ENCODE data around the gene EXOC6B.

Gene EXOC6B

DNA sequence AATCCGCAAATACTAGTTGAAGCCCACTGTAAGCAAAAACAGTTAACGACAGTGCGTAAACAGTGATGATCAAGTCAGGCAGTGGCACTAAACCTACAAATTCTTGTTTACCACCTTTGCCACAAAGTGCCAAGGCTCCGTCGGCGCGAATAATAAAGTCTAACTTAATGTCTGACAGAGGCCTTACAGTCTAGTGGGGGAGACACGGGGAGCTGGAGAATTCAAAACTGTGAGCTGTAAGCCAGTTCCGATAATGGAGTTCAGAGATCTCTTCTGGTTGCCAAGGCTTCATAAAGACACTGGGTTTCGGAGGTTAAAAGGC lies 284 bp upstream of the EXOC6B start:
- Histone ChIP-seq H3K27ac (replicated peaks; ENCODE audit: low read length) (no peak overlapping the region), H3K18ac (ENCODE audit: low read length) (no peak overlapping the region), H3K23ac (ENCODE audit: low read depth, low read length, poor library complexity) (no peak overlapping the region), H3K4ac (ENCODE audit: low read length) (no peak overlapping the region), H3K36me3 (replicated peaks in 1 of 2; ENCODE audit: control insufficient read depth in 2 of 2, insufficient read depth in 2 of 2, low read length in 2 of 2) (peaks cover 0 to 3% of the 10 kb centered on the region in 2 donors), H2BK15ac (ENCODE audit: low read length) (no peak overlapping the region), H3K4me1 (ENCODE audit: control insufficient read depth in 2 of 2, insufficient read depth in 1 of 2, low read depth in 1 of 2, low read length in 2 of 2) (peaks cover 0 to 3% of the 10 kb centered on the region in 2 donors), H3K27me3 (ENCODE audit: control insufficient read depth in 3 of 3, insufficient read depth in 3 of 3, low read depth in 1 of 3, low read length in 3 of 3) (peaks cover 0 to 5% (median 0%) of the 10 kb centered on the region in 3 experiments), H3K79me1 (ENCODE audit: low read depth, low read length) (peaks cover 8% of the 10 kb centered on the region), H3K4me3 (ENCODE audit: low read length in 2 of 2) (peak overlapping the region in 1 of 2 donors; percentile 80), H4K91ac (ENCODE audit: low read depth, low read length, poor library complexity) (no peak overlapping the region), H3K9me3 (replicated peaks in 1 of 2; ENCODE audit: control insufficient read depth in 2 of 2, insufficient read depth in 1 of 2, low read depth in 1 of 2, low read length in 2 of 2) (peaks cover 0 to 3% of the 10 kb centered on the region in 2 donors), H4K8ac (ENCODE audit: low read depth, low read length) (no peak overlapping the region), H2BK120ac (ENCODE audit: low read depth, low read length) (no peak overlapping the region), H2AFZ (ENCODE audit: low read length) (peak overlapping the region; percentile 89), H2AK5ac (ENCODE audit: low read depth, low read length) (no peak overlapping the region), H2BK12ac (ENCODE audit: low read length) (no peak overlapping the region), H3K9ac (ENCODE audit: low read depth, low read length, poor library complexity) (no peak overlapping the region), H3K4me2 (ENCODE audit: insufficient read depth, low read length, poor library complexity, severe bottlenecking) (no peak overlapping the region), H2BK5ac (ENCODE audit: low read length) (no peak overlapping the region), H3K14ac (ENCODE audit: low read length) (no peak overlapping the region)
- no peak for DNase-seq (ENCODE audit: low spot score)
- no CpG with 5 or more reads among the region's 10 CpGs for WGBS, 2 donors (ENCODE audit: extremely low coverage in 2 of 2, insufficient read length in 2 of 2, insufficient replicate concordance in 1 of 2)

DNA sequence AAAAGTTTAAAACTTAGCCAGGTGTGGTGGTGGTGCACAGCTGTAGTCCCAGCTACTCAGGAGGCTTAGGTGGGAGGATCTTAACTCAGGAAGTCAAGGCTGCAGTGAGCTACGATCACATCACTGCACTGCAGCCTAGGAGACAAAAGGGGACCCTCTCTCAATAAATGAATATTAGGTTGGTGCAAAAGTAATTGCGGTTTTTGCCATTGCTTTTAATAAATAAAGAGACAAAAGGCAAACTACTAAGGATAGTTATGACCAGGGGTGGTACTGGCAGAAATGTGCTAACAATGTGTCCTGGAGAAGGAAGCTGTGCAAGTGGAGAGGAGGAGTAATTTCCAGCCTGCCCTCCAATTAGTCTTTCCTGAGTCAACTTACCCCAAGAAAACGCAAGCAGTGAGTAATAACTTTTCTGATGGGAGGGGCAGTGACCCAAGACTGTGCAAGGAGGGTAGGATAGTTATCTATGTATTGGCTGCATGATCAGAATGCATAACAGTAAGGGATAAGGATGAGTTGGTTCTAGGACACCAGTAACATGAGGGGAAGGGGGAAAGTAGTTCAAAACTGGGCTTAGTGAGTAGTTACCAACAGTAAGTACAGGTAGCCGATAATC lies 1.5 kb downstream of the EXOC6B start:
- peak overlapping the region in 1 of 2 donors; percentile 80 for H3K4me3 ChIP-seq (ENCODE audit: low read length in 2 of 2)
- H3K9ac ChIP-seq (ENCODE audit: low read depth, low read length, poor library complexity) = no peak overlapping the region
- no peak overlapping the region for H4K91ac ChIP-seq (ENCODE audit: low read depth, low read length, poor library complexity)
- H2BK5ac ChIP-seq (ENCODE audit: low read length) = no peak overlapping the region
- no peak overlapping the region for H3K23ac ChIP-seq (ENCODE audit: low read depth, low read length, poor library complexity)
- H2AFZ ChIP-seq (ENCODE audit: low read length) = no peak overlapping the region
- H3K4me1 ChIP-seq (ENCODE audit: control insufficient read depth in 2 of 2, insufficient read depth in 1 of 2, low read depth in 1 of 2, low read length in 2 of 2) = peaks cover 0 to 3% of the 10 kb centered on the region in 2 donors
- H2AK5ac ChIP-seq (ENCODE audit: low read depth, low read length) = no peak overlapping the region
- no CpG with 5 or more reads among the region's 4 CpGs for WGBS, 2 donors (ENCODE audit: extremely low coverage in 2 of 2, insufficient read length in 2 of 2, insufficient replicate concordance in 1 of 2)
- no peak overlapping the region for H2BK15ac ChIP-seq (ENCODE audit: low read length)
- peaks cover 8% of the 10 kb centered on the region for H3K79me1 ChIP-seq (ENCODE audit: low read depth, low read length)
- no peak overlapping the region for H2BK12ac ChIP-seq (ENCODE audit: low read length)
- H3K27ac ChIP-seq (replicated peaks; ENCODE audit: low read length) = no peak overlapping the region
- no peak overlapping the region for H3K4ac ChIP-seq (ENCODE audit: low read length)
- no peak overlapping the region for H4K8ac ChIP-seq (ENCODE audit: low read depth, low read length)
- no peak overlapping the region for H3K14ac ChIP-seq (ENCODE audit: low read length)
- no peaks in the 10 kb centered on the region for H3K27me3 ChIP-seq (ENCODE audit: control insufficient read depth in 3 of 3, insufficient read depth in 3 of 3, low read depth in 1 of 3, low read length in 3 of 3)
- H3K36me3 ChIP-seq (replicated peaks in 1 of 2; ENCODE audit: control insufficient read depth in 2 of 2, insufficient read depth in 2 of 2, low read length in 2 of 2) = peaks cover 0 to 3% of the 10 kb centered on the region in 2 donors
- H3K9me3 ChIP-seq (replicated peaks in 1 of 2; ENCODE audit: control insufficient read depth in 2 of 2, insufficient read depth in 1 of 2, low read depth in 1 of 2, low read length in 2 of 2) = peaks cover 0 to 4% of the 10 kb centered on the region in 2 donors
- no peak overlapping the region for H2BK120ac ChIP-seq (ENCODE audit: low read depth, low read length)
- no peak for DNase-seq (ENCODE audit: low spot score)
- H3K4me2 ChIP-seq (ENCODE audit: insufficient read depth, low read length, poor library complexity, severe bottlenecking) = no peak overlapping the region
- H3K18ac ChIP-seq (ENCODE audit: low read length) = no peak overlapping the region

DNA sequence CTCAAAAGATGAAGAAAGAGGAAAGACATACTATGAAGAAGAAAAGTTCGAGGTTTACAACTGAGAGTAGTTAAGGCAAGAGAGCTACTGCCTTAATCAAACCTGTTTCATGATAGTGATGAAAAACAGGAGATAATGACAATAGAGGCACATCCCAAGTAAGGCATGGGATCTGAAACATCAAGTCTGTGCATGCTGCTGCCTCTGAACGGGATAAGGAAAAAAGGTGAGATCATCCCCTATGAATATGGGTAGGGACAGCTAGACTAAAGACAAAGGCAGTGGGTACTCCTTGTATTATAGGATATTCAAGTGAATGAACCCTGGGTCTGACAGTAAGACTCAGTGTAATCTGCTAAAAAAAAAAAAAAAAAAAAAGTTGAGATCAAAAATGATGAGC lies 3.0 kb downstream of the EXOC6B start:
- H2BK12ac ChIP-seq (ENCODE audit: low read length) = no peak overlapping the region
- no peak overlapping the region for H2BK120ac ChIP-seq (ENCODE audit: low read depth, low read length)
- H3K4me3 ChIP-seq (ENCODE audit: low read length in 2 of 2) = no peak overlapping the region
- H3K4me2 ChIP-seq (ENCODE audit: insufficient read depth, low read length, poor library complexity, severe bottlenecking) = no peak overlapping the region
- H3K18ac ChIP-seq (ENCODE audit: low read length) = no peak overlapping the region
- peaks cover 0 to 3% of the 10 kb centered on the region in 2 donors for H3K4me1 ChIP-seq (ENCODE audit: control insufficient read depth in 2 of 2, insufficient read depth in 1 of 2, low read depth in 1 of 2, low read length in 2 of 2)
- H2BK15ac ChIP-seq (ENCODE audit: low read length) = no peak overlapping the region
- no peak overlapping the region for H3K14ac ChIP-seq (ENCODE audit: low read length)
- no peak overlapping the region for H2BK5ac ChIP-seq (ENCODE audit: low read length)
- no peak overlapping the region for H3K4ac ChIP-seq (ENCODE audit: low read length)
- H3K27me3 ChIP-seq (ENCODE audit: control insufficient read depth in 3 of 3, insufficient read depth in 3 of 3, low read depth in 1 of 3, low read length in 3 of 3) = no peaks in the 10 kb centered on the region
- WGBS, 2 donors (ENCODE audit: extremely low coverage in 2 of 2, insufficient read length in 2 of 2, insufficient replicate concordance in 1 of 2) = no CpG with 5 or more reads among the region's 2 CpGs
- peaks cover 0 to 4% of the 10 kb centered on the region in 2 donors for H3K9me3 ChIP-seq (replicated peaks in 1 of 2; ENCODE audit: control insufficient read depth in 2 of 2, insufficient read depth in 1 of 2, low read depth in 1 of 2, low read length in 2 of 2)
- no peak overlapping the region for H4K8ac ChIP-seq (ENCODE audit: low read depth, low read length)
- H3K36me3 ChIP-seq (replicated peaks in 1 of 2; ENCODE audit: control insufficient read depth in 2 of 2, insufficient read depth in 2 of 2, low read length in 2 of 2) = peaks cover 0 to 3% of the 10 kb centered on the region in 2 donors
- H2AFZ ChIP-seq (ENCODE audit: low read length) = no peak overlapping the region
- no peak for DNase-seq (ENCODE audit: low spot score)
- no peak overlapping the region for H2AK5ac ChIP-seq (ENCODE audit: low read depth, low read length)
- no peak overlapping the region for H3K23ac ChIP-seq (ENCODE audit: low read depth, low read length, poor library complexity)
- H3K79me1 ChIP-seq (ENCODE audit: low read depth, low read length) = peaks cover 8% of the 10 kb centered on the region
- no peak overlapping the region for H3K9ac ChIP-seq (ENCODE audit: low read depth, low read length, poor library complexity)
- H4K91ac ChIP-seq (ENCODE audit: low read depth, low read length, poor library complexity) = no peak overlapping the region
- H3K27ac ChIP-seq (replicated peaks; ENCODE audit: low read length) = no peak overlapping the region

DNA sequence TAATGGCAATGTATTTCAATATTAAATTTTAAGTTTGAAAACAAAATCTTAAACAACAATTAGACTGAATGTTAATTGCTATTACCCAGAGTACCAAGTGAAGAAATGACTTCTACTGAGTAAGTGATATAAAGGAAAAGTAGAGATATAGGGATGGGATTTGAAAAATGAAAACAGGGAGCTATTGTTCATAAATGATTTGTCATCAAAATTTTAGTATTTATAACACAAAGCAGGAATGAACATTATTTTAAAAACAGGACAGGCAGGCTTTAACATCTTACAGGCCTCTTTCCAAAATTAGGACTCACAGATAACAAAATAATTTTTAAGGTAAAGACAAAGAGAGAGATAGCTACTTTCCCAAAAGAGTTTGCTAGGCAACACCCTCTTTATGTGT lies 3.9 kb downstream of the EXOC6B start:
- H4K91ac ChIP-seq (ENCODE audit: low read depth, low read length, poor library complexity) = no peak overlapping the region
- H3K23ac ChIP-seq (ENCODE audit: low read depth, low read length, poor library complexity) = no peak overlapping the region
- no peak overlapping the region for H3K4me3 ChIP-seq (ENCODE audit: low read length in 2 of 2)
- no peak overlapping the region for H3K4me2 ChIP-seq (ENCODE audit: insufficient read depth, low read length, poor library complexity, severe bottlenecking)
- peaks cover 0 to 3% of the 10 kb centered on the region in 2 donors for H3K4me1 ChIP-seq (ENCODE audit: control insufficient read depth in 2 of 2, insufficient read depth in 1 of 2, low read depth in 1 of 2, low read length in 2 of 2)
- no peak overlapping the region for H3K14ac ChIP-seq (ENCODE audit: low read length)
- H3K27me3 ChIP-seq (ENCODE audit: control insufficient read depth in 3 of 3, insufficient read depth in 3 of 3, low read depth in 1 of 3, low read length in 3 of 3) = no peaks in the 10 kb centered on the region
- peaks cover 0 to 3% of the 10 kb centered on the region in 2 donors for H3K36me3 ChIP-seq (replicated peaks in 1 of 2; ENCODE audit: control insufficient read depth in 2 of 2, insufficient read depth in 2 of 2, low read length in 2 of 2)
- no peak overlapping the region for H2AFZ ChIP-seq (ENCODE audit: low read length)
- no peak overlapping the region for H2BK5ac ChIP-seq (ENCODE audit: low read length)
- no peak overlapping the region for H2BK15ac ChIP-seq (ENCODE audit: low read length)
- H3K4ac ChIP-seq (ENCODE audit: low read length) = no peak overlapping the region
- no peak overlapping the region for H3K9ac ChIP-seq (ENCODE audit: low read depth, low read length, poor library complexity)
- H3K27ac ChIP-seq (replicated peaks; ENCODE audit: low read length) = no peak overlapping the region
- H3K79me1 ChIP-seq (ENCODE audit: low read depth, low read length) = peaks cover 8% of the 10 kb centered on the region
- peaks cover 0 to 4% of the 10 kb centered on the region in 2 donors for H3K9me3 ChIP-seq (replicated peaks in 1 of 2; ENCODE audit: control insufficient read depth in 2 of 2, insufficient read depth in 1 of 2, low read depth in 1 of 2, low read length in 2 of 2)
- H2BK120ac ChIP-seq (ENCODE audit: low read depth, low read length) = no peak overlapping the region
- H2BK12ac ChIP-seq (ENCODE audit: low read length) = no peak overlapping the region
- no peak for DNase-seq (ENCODE audit: low spot score)
- H4K8ac ChIP-seq (ENCODE audit: low read depth, low read length) = no peak overlapping the region
- no peak overlapping the region for H3K18ac ChIP-seq (ENCODE audit: low read length)
- H2AK5ac ChIP-seq (ENCODE audit: low read depth, low read length) = no peak overlapping the region

All from neuronal stem cell (in vitro differentiated cells).